WTC11 (cell line): ENCODE results near the gene SNRPF. TPM values are rescaled to one million over a fixed set of nuclear protein-coding genes. Genes with fewer than 3 reads are reported as not detected.
A peak's percentile ranks its signal among the peaks of the same experiment; 100 is the strongest.
"Not testable (repeated sequence)": the region's sequence is repeated elsewhere in the genome, so short reads cannot be mapped to it uniquely, and the experiment has no call there.

ENCODE experiments used
- ATAC-seq: fragments of 200-7000 bp; cut with Tn5 transposase; 2 replicates; pipeline ENCODE4 v1.10.0; 2021; ENCODE audit warnings: mild to moderate bottlenecking, moderate library complexity
- CTCF ChIA-PET: fragments of 300-600 bp; sonication (Branson Sonifier 250); formaldehyde crosslinking; loops from one replicate; lab custom pipeline; 2021; ENCODE audit warnings: antibody characterized with exemption; lab: Charles Lee
- POLR2A ChIA-PET: fragments of 350-600 bp; sonication (Branson Sonifier 250); formaldehyde crosslinking; loops from one replicate; lab custom pipeline; 2021; ENCODE audit warnings: antibody characterized with exemption; lab: Charles Lee
- DNase-seq: peaks from one replicate; pipeline ENCODE4 v3.0.0; 2021; ENCODE audit warnings: low spot score
- H3K27ac Mint-ChIP-seq: 2 replicates; pipeline ENCODE4 v1.8.0; 2021; ENCODE audit warnings: mixed read lengths
- H3K27me3 Mint-ChIP-seq: 2 replicates; pipeline ENCODE4 v1.8.0; 2021; ENCODE audit warnings: low read depth, mild to moderate bottlenecking, moderate library complexity, mixed read lengths
- H3K36me3 Mint-ChIP-seq: 2 replicates; pipeline ENCODE4 v1.8.0; 2021; ENCODE audit warnings: mixed read lengths
- H3K4me1 Mint-ChIP-seq: 2 replicates; pipeline ENCODE4 v1.8.0; 2022; ENCODE audit warnings: mixed read lengths
- H3K4me3 Mint-ChIP-seq: 2 replicates; pipeline ENCODE4 v1.8.0; 2021; ENCODE audit warnings: mild to moderate bottlenecking, moderate library complexity, mixed read lengths
- H3K9me3 Mint-ChIP-seq: 2 replicates; pipeline ENCODE4 v1.8.0; 2021; ENCODE audit warnings: mixed read lengths
- ARID4B ChIP-seq: sonication (generic); formaldehyde crosslinking; IDR thresholded peaks from 2 replicates; pipeline ENCODE4 v1.8.0; 2023; ENCODE audit warnings: missing genetic modification reagents, mild to moderate bottlenecking, borderline replicate concordance
- ATF1 ChIP-seq: sonication (generic); formaldehyde crosslinking; IDR thresholded peaks from 2 replicates; pipeline ENCODE4 v1.8.1; 2023; ENCODE audit warnings: mild to moderate bottlenecking, moderate library complexity, missing genetic modification reagents
- CREM ChIP-seq: sonication (generic); formaldehyde crosslinking; IDR thresholded peaks from 2 replicates; pipeline ENCODE4 v1.8.1; 2022; ENCODE audit warnings: mild to moderate bottlenecking, missing genetic modification reagents, moderate library complexity
- E2F4 ChIP-seq: sonication (generic); formaldehyde crosslinking; IDR thresholded peaks from 2 replicates; pipeline ENCODE4 v1.8.1; 2022; ENCODE audit warnings: low read depth, mild to moderate bottlenecking, moderate library complexity, missing genetic modification reagents, borderline replicate concordance
- EMX1 ChIP-seq: fragments of 250-450 bp; sonication (Bioruptor Pico); IDR thresholded peaks from 2 replicates; pipeline ENCODE4 v1.8.0; 2021; ENCODE audit warnings: mild to moderate bottlenecking
- ERG ChIP-seq: fragments of 250-450 bp; sonication (Bioruptor Pico); IDR thresholded peaks from 2 replicates; pipeline ENCODE4 v1.8.0; 2021; ENCODE audit warnings: mild to moderate bottlenecking
- ETV6 ChIP-seq: sonication (generic); formaldehyde crosslinking; IDR thresholded peaks from 2 replicates; pipeline ENCODE4 v1.8.1; 2022; ENCODE audit warnings: mild to moderate bottlenecking, missing genetic modification reagents
- FOXJ3 ChIP-seq: sonication (generic); formaldehyde crosslinking; IDR thresholded peaks from 2 replicates; pipeline ENCODE4 v1.9.0; 2021; ENCODE audit warnings: missing genetic modification reagents, mild to moderate bottlenecking, borderline replicate concordance
- IRF2 ChIP-seq: sonication (generic); formaldehyde crosslinking; IDR thresholded peaks from 2 replicates; pipeline ENCODE4 v1.8.0; 2022; ENCODE audit warnings: low read depth, missing genetic modification reagents, borderline replicate concordance
- KAT7 ChIP-seq: sonication (generic); formaldehyde crosslinking; IDR thresholded peaks from 2 replicates; pipeline ENCODE4 v1.8.1; 2023; ENCODE audit warnings: missing genetic modification reagents, mild to moderate bottlenecking, borderline replicate concordance
- RELA ChIP-seq: sonication (generic); formaldehyde crosslinking; IDR thresholded peaks from 2 replicates; pipeline ENCODE4 v1.8.1; 2022; ENCODE audit warnings: missing genetic modification reagents, mild to moderate bottlenecking, borderline replicate concordance
- SMAD3 ChIP-seq: sonication (generic); formaldehyde crosslinking; IDR thresholded peaks from 2 replicates; pipeline ENCODE4 v1.8.0; 2022; ENCODE audit warnings: missing genetic modification reagents, mild to moderate bottlenecking, borderline replicate concordance
- SMAD4 ChIP-seq: sonication (generic); formaldehyde crosslinking; IDR thresholded peaks from 2 replicates; pipeline ENCODE4 v1.8.0; 2022; ENCODE audit warnings: mild to moderate bottlenecking, missing genetic modification reagents
- SOX15 ChIP-seq: fragments of 250-450 bp; sonication (Bioruptor Pico); IDR thresholded peaks from 2 replicates; pipeline ENCODE4 v1.9.0; 2021; ENCODE audit warnings: mild to moderate bottlenecking
- TCF7 ChIP-seq: sonication (generic); formaldehyde crosslinking; IDR thresholded peaks from 2 replicates; pipeline ENCODE4 v1.8.0; 2022; ENCODE audit warnings: mild to moderate bottlenecking, low read depth, missing genetic modification reagents, moderate library complexity
- USF2 ChIP-seq: sonication (generic); formaldehyde crosslinking; IDR thresholded peaks from 2 replicates; pipeline ENCODE4 v1.8.1; 2023; ENCODE audit warnings: mild to moderate bottlenecking, missing genetic modification reagents, moderate library complexity
- ZNF138 ChIP-seq: sonication (generic); formaldehyde crosslinking; conservative IDR thresholded peaks from 2 replicates; pipeline ENCODE4 v1.8.1; 2022; ENCODE audit warnings: mild to moderate bottlenecking, moderate library complexity, missing genetic modification reagents
- ZNF263 ChIP-seq: sonication (generic); formaldehyde crosslinking; IDR thresholded peaks from 2 replicates; pipeline ENCODE4 v1.8.1; 2022; ENCODE audit warnings: low read depth, mild to moderate bottlenecking, moderate library complexity, missing genetic modification reagents
- ZNF317 ChIP-seq: sonication (generic); formaldehyde crosslinking; IDR thresholded peaks from 2 replicates; pipeline ENCODE4 v1.8.1; 2023; ENCODE audit warnings: low read depth, mild to moderate bottlenecking, moderate library complexity, missing genetic modification reagents, borderline replicate concordance
- ZNF423 ChIP-seq: fragments of 250-450 bp; sonication (Bioruptor Pico); IDR thresholded peaks from 2 replicates; pipeline ENCODE4 v2.1.2; 2022; ENCODE audit warnings: mild to moderate bottlenecking, moderate library complexity
- total RNA-seq: library from RNA; stranded (reverse); gene quantifications from 3 replicates; pipeline ENCODE4 v1.2.3, GENCODE V29; 2021

The SNRPF gene
- total RNA-seq, 1 experiment from 2014 or later = 75.8 TPM

GRCh38 chr12:95838125-95838524, 20.6 kb upstream of the SNRPF start:
- Mint-ChIP-seq H3K9me3 (no peaks in the 10 kb centered on the region), H3K27ac (no peak overlapping the region), H3K27me3 (no peaks in the 10 kb centered on the region), H3K36me3 (no peaks in the 10 kb centered on the region), H3K4me3 (no peak overlapping the region), H3K4me1 (peaks cover 13% of the 10 kb centered on the region)
- ChIA-PET POLR2A (no interaction called here), CTCF (no interaction called here)
- DNase-seq (no peak), ATAC-seq (no peak)
- TF ChIP-seq USF2 (CRISPR knock-in tag) (no peak), ERG (no peak), SOX15 (CRISPR knock-in tag) (no peak), ZNF138 (CRISPR knock-in tag) (no peak), ZNF317 (CRISPR knock-in tag) (no peak), SMAD4 (CRISPR knock-in tag) (no peak)

- POLR2A ChIA-PET, H3K9me3 Mint-ChIP-seq: not testable (repeated sequence)
These were observed 16.3 kb upstream of the SNRPF start for GRCh38 chr12:95842426-95842825.

GRCh38 chr12:95848575-95849388, 10.0 kb upstream of the SNRPF start:
- no peak for TF ChIP-seq EMX1 (CRISPR knock-in tag)
- TF ChIP-seq E2F4 (CRISPR knock-in tag) = no peak
- TF ChIP-seq TCF7 = no peak
- TF ChIP-seq SOX15 (CRISPR knock-in tag) = no peak
- no peak for TF ChIP-seq KAT7 (CRISPR knock-in tag)
- TF ChIP-seq SMAD3 (CRISPR knock-in tag) = no peak
- no peak for TF ChIP-seq IRF2 (CRISPR knock-in tag)
- no peak for TF ChIP-seq ZNF263 (CRISPR knock-in tag)
- TF ChIP-seq ZNF423 = no peak
- no peak for TF ChIP-seq RELA (CRISPR knock-in tag)
- TF ChIP-seq, all 79 proteins: peak for 0
- peak overlapping the region; percentile 6 for H3K27ac Mint-ChIP-seq
- H3K9me3 Mint-ChIP-seq = no peaks in the 10 kb centered on the region
- POLR2A ChIA-PET = no interaction called here
- DNase-seq (no peak), ATAC-seq (peak; percentile 59)
- H3K4me1 Mint-ChIP-seq = peaks cover 7% of the 10 kb centered on the region
- H3K36me3 Mint-ChIP-seq = no peaks in the 10 kb centered on the region
- CTCF ChIA-PET = interaction anchor here (0.6 to 1.0 kb wide), 3 partner anchors 235 to 266 kb away, joined by 3 to 4 read pairs (median 4); no protein-coding TSS in a partner anchor
- H3K27me3 Mint-ChIP-seq = no peaks in the 10 kb centered on the region
- H3K4me3 Mint-ChIP-seq = no peak overlapping the region

More at GRCh38 chr12:95842426-95842825, 16.3 kb upstream of the SNRPF start:
- H3K27ac Mint-ChIP-seq, H3K4me1 Mint-ChIP-seq, DNase-seq, H3K4me3 Mint-ChIP-seq, ATAC-seq, H3K27me3 Mint-ChIP-seq, CTCF ChIA-PET, H3K36me3 Mint-ChIP-seq: not testable (repeated sequence)

- Mint-ChIP-seq H3K36me3 (no peaks in the 10 kb centered on the region), H3K27me3 (no peaks in the 10 kb centered on the region), H3K27ac (no peak overlapping the region), H3K4me3 (no peak overlapping the region), H3K9me3 (no peaks in the 10 kb centered on the region), H3K4me1 (peaks cover 14% of the 10 kb centered on the region)
- ChIA-PET CTCF (no interaction called here), POLR2A (no interaction called here)
- DNase-seq (no peak), ATAC-seq (no peak)
- TF ChIP-seq SMAD4 (CRISPR knock-in tag) (no peak), FOXJ3 (CRISPR knock-in tag) (no peak), ATF1 (CRISPR knock-in tag) (no peak), ETV6 (CRISPR knock-in tag) (no peak), CREM (CRISPR knock-in tag) (no peak), ARID4B (CRISPR knock-in tag) (no peak)
These were observed 7.1 kb upstream of the SNRPF start for GRCh38 chr12:95851606-95852005.
